ENCODE results near the gene PTPA.

Gene PTPA

GRCh38 chr9:129145841-129146292 lies 34.7 kb downstream of the PTPA start:
- no peak for DNase-seq (ENCODE audit: low spot score)
- no peak for TF ChIP-seq CTCF (IDR thresholded peaks at IDR 0.05; ENCODE audit: extremely low read depth, missing control alignments)

GRCh38 chr9:129146441-129146941 lies 35.3 kb downstream of the PTPA start:
- DNase-seq (ENCODE audit: low spot score) = no peak
- TF ChIP-seq CTCF (IDR thresholded peaks at IDR 0.05; ENCODE audit: extremely low read depth, missing control alignments) = no peak

GRCh38 chr9:129148463-129149204 lies 37.4 kb downstream of the PTPA start:
- TF ChIP-seq CTCF (IDR thresholded peaks at IDR 0.05; ENCODE audit: extremely low read depth, missing control alignments) = no peak
- peak; percentile 48 for DNase-seq (ENCODE audit: low spot score)

- TF ChIP-seq CTCF (IDR thresholded peaks at IDR 0.05; ENCODE audit: extremely low read depth, missing control alignments) = no peak
- DNase-seq (ENCODE audit: low spot score) = no peak
Measured at GRCh38 chr9:129149442-129149841, 38.2 kb downstream of the PTPA start.

GRCh38 chr9:129150122-129150521 lies 38.9 kb downstream of the PTPA start:
- DNase-seq (ENCODE audit: low spot score) = no peak
- no peak for TF ChIP-seq CTCF (IDR thresholded peaks at IDR 0.05; ENCODE audit: extremely low read depth, missing control alignments)

GRCh38 chr9:129150672-129151211 lies 39.5 kb downstream of the PTPA start:
- TF ChIP-seq CTCF (IDR thresholded peaks at IDR 0.05; ENCODE audit: extremely low read depth, missing control alignments) = no peak
- no peak for DNase-seq (ENCODE audit: low spot score)

GRCh38 chr9:129151469-129151868 lies 40.3 kb downstream of the PTPA start:
- TF ChIP-seq CTCF (IDR thresholded peaks at IDR 0.05; ENCODE audit: extremely low read depth, missing control alignments) = no peak
- no peak for DNase-seq (ENCODE audit: low spot score)
